ENCODE measurements around the gene EPB41L2. TPM values are rescaled to one million over a fixed set of nuclear protein-coding genes. Genes with fewer than 3 reads are reported as not detected.

The EPB41L2 gene
- total RNA-seq, 3 donors from 2014 or later (not counting 1 experiment from before 2014, with no cell fraction given): 6.8 to 11.4 (median 11.0) TPM

GRCh38 chr6:130996635-130997034, 66.4 kb downstream of the EPB41L2 start:
- no peaks in the 10 kb centered on the region for H3K9me3 ChIP-seq (ENCODE audit: control insufficient read depth, insufficient read depth, low read length)
- H3K27ac Mint-ChIP-seq: no peak overlapping the region
- TF ChIP-seq, protein P1, sequence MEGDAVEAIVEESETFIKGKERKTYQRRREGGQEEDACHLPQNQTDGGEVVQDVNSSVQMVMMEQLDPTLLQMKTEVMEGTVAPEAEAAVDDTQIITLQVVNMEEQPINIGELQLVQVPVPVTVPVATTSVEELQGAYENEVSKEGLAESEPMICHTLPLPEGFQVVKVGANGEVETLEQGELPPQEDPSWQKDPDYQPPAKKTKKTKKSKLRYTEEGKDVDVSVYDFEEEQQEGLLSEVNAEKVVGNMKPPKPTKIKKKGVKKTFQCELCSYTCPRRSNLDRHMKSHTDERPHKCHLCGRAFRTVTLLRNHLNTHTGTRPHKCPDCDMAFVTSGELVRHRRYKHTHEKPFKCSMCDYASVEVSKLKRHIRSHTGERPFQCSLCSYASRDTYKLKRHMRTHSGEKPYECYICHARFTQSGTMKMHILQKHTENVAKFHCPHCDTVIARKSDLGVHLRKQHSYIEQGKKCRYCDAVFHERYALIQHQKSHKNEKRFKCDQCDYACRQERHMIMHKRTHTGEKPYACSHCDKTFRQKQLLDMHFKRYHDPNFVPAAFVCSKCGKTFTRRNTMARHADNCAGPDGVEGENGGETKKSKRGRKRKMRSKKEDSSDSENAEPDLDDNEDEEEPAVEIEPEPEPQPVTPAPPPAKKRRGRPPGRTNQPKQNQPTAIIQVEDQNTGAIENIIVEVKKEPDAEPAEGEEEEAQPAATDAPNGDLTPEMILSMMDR (IDR thresholded peaks at IDR 0.05): no peak
- whole genome bisulfite sequencing (ENCODE audit: insufficient coverage): 86% methylated on average over 1 of the region's 1 CpG
- H3K4me3 ChIP-seq (ENCODE audit: low read length): no peak overlapping the region
- H3K4me3 Mint-ChIP-seq: no peak overlapping the region
- peaks cover 6 to 16% of the 10 kb centered on the region in 2 donors for H3K27me3 Mint-ChIP-seq (ENCODE audit: low read depth in 2 of 2)
- DNase-seq (no peak), ATAC-seq (no peak)
- H3K9me3 Mint-ChIP-seq: no peaks in the 10 kb centered on the region
- H3K36me3 Mint-ChIP-seq: no peaks in the 10 kb centered on the region
- no peaks in the 10 kb centered on the region for H3K4me1 ChIP-seq (ENCODE audit: control insufficient read depth, insufficient read depth, low read length)
- no peaks in the 10 kb centered on the region for H3K4me1 Mint-ChIP-seq
- H3K27ac ChIP-seq (ENCODE audit: low read length): no peak overlapping the region
- intact Hi-C loops (cut with micrococcal nuclease): no loop called here
- no peaks in the 10 kb centered on the region for H3K27me3 ChIP-seq (ENCODE audit: control insufficient read depth, insufficient read depth, low read length)
- no peaks in the 10 kb centered on the region for H3K36me3 ChIP-seq (ENCODE audit: control insufficient read depth, insufficient read depth, low read length)

DNA sequence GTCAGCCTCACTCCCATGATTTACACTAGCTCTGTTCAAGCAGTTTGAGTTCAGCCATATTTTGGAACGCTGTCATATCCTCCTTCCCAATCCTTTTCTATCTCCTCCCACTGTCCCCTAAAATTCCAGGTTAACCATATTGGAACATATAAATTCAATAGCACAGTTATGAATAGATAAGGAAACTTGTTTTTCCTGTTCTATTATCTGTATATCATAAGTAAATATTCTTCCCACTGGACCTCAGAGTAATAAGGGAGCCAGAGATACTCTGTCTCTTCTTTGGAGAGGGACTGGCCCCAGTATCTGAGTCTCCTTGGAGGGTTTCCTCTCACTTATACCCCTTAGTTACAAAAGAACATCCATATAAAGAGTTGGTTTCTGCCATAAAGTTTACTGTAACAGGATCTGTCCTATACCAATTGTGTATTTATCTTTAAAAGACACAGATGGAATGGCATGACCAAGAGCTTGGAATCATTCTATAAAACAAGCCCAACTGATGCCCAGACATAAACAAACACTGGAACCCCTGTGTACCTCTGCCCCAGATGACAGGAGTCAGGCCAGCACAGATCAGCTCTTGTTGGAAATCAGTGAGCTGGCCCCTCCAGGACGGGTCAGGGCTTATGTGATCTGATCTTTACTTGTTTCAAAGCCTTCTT, 67.1 kb downstream of the EPB41L2 start:
- H3K27me3 Mint-ChIP-seq (ENCODE audit: low read depth in 2 of 2): peaks cover 4 to 9% of the 10 kb centered on the region in 2 donors
- intact Hi-C loops (cut with micrococcal nuclease): no loop called here
- no peaks in the 10 kb centered on the region for H3K4me1 ChIP-seq (ENCODE audit: control insufficient read depth, insufficient read depth, low read length)
- no peaks in the 10 kb centered on the region for H3K4me1 Mint-ChIP-seq
- H3K36me3 Mint-ChIP-seq: no peaks in the 10 kb centered on the region
- ATAC-seq: no peak
- H3K27ac Mint-ChIP-seq: no peak overlapping the region
- H3K9me3 ChIP-seq (ENCODE audit: control insufficient read depth, insufficient read depth, low read length): no peaks in the 10 kb centered on the region
- no peaks in the 10 kb centered on the region for H3K9me3 Mint-ChIP-seq
- no peaks in the 10 kb centered on the region for H3K27me3 ChIP-seq (ENCODE audit: control insufficient read depth, insufficient read depth, low read length)
- no peak overlapping the region for H3K4me3 ChIP-seq (ENCODE audit: low read length)
- no peaks in the 10 kb centered on the region for H3K36me3 ChIP-seq (ENCODE audit: control insufficient read depth, insufficient read depth, low read length)
- H3K4me3 Mint-ChIP-seq: no peak overlapping the region
- TF ChIP-seq, protein P1 (IDR thresholded peaks at IDR 0.05): no peak
- no peak for DNase-seq
- WGBS (ENCODE audit: insufficient coverage): 88% methylated on average over 2 of the region's 2 CpGs
- no peak overlapping the region for H3K27ac ChIP-seq (ENCODE audit: low read length)

DNA sequence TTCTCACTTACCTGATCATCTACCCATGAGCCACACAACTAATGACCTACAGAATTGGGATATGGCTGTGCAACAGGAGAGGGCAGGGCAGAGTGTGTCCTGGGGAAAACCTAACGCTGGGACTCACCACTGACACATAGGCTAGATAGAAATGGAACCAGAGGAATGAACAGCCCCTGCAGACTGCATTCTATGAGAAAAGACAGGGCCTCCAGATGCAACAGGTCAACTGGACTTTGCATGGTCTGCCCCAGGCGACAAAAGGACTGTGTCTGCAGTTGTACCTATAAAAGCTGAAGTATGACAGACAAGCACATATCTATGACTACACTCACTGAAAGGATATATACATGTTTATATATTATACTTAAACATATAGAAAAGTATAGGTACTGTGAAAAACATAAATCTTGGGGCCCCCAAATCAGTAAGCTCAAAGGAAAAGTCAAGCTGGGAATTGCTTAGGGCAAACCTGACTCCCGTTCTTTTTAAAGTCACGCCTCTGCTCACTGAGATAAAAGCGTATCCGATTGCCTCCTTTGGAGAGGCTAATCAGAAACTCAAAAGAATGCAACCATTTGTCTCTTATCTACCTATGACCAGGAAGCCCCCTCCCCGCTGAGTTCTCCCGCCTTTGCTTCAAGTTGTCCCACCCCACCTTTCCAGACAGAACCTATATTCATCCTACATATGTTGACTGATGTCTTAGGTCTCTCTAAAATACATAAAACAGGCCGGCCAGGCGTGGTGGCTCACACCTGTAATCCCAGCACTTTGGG, 68.5 kb downstream of the EPB41L2 start:
- Mint-ChIP-seq H3K9me3 (no peaks in the 10 kb centered on the region), H3K36me3 (no peaks in the 10 kb centered on the region), H3K4me1 (no peaks in the 10 kb centered on the region), H3K4me3 (no peak overlapping the region), H3K27me3 (ENCODE audit: low read depth in 2 of 2) (peaks cover 0 to 4% of the 10 kb centered on the region in 2 donors), H3K27ac (no peak overlapping the region)
- TF ChIP-seq, protein P1 (IDR thresholded peaks at IDR 0.05): no peak
- no peak overlapping the region for H3K27ac ChIP-seq (ENCODE audit: low read length)
- no peaks in the 10 kb centered on the region for H3K36me3 ChIP-seq (ENCODE audit: control insufficient read depth, insufficient read depth, low read length)
- 97% methylated on average over 9 of the region's 10 CpGs for WGBS (ENCODE audit: insufficient coverage)
- no peaks in the 10 kb centered on the region for H3K9me3 ChIP-seq (ENCODE audit: control insufficient read depth, insufficient read depth, low read length)
- ATAC-seq: no peak
- DNase-seq: no peak
- intact Hi-C loops (cut with micrococcal nuclease): no loop called here
- H3K4me1 ChIP-seq (ENCODE audit: control insufficient read depth, insufficient read depth, low read length): no peaks in the 10 kb centered on the region
- no peaks in the 10 kb centered on the region for H3K27me3 ChIP-seq (ENCODE audit: control insufficient read depth, insufficient read depth, low read length)
- H3K4me3 ChIP-seq (ENCODE audit: low read length): no peak overlapping the region

Measured in natural killer cell (primary cell).